ENCODE results near the gene CRTC1.

The CRTC1 gene

DNA sequence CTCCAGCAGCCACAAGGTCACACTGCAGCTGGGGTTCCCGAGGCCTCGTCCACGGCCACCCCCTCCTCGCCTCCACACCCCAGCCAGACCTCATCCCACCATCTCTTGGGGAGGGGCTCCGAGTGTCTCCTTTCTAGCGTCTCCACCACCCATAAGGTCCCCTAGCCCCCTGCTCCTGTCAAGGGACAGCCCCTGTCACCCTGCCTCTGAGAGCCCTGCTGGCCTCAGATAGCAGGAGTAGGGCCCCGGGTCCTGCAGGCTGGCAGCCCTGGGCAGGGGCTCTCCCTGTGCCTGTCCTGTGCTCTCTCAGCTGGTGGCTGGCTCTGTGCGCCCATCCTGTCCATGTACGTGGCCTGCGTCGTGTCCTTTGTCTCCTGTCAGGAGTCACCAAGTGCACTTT, 90.6 kb downstream of the CRTC1 start:
- Histone ChIP-seq H3K36me3 (replicated peaks; ENCODE audit: insufficient read depth, low read length) (no peaks in the 10 kb centered on the region), H3K27ac (ENCODE audit: low read length) (no peak overlapping the region), H4K20me1 (ENCODE audit: insufficient read depth, low read length) (no peaks in the 10 kb centered on the region), H3K9ac (ENCODE audit: low read length) (no peak overlapping the region), H3K4me2 (ENCODE audit: low read depth, low read length) (no peak overlapping the region), H3K9me3 (replicated peaks; ENCODE audit: insufficient read depth, low read length) (no peaks in the 10 kb centered on the region), H3K4me3 (ENCODE audit: low read length) (no peak overlapping the region), H3K79me2 (ENCODE audit: low read length) (no peaks in the 10 kb centered on the region), H3K9me2 (replicated peaks; ENCODE audit: insufficient read depth, low read length) (no peaks in the 10 kb centered on the region), H3K27me3 (replicated peaks; ENCODE audit: insufficient read depth, low read length) (no peaks in the 10 kb centered on the region), H3K4me1 (ENCODE audit: low read length) (peaks cover 10% of the 10 kb centered on the region), H2AFZ (ENCODE audit: low read length) (no peak overlapping the region), H3F3A (ENCODE audit: insufficient read depth, low read length) (no peaks in the 10 kb centered on the region)
- no peak for DNase-seq
- TF ChIP-seq, protein P1, sequence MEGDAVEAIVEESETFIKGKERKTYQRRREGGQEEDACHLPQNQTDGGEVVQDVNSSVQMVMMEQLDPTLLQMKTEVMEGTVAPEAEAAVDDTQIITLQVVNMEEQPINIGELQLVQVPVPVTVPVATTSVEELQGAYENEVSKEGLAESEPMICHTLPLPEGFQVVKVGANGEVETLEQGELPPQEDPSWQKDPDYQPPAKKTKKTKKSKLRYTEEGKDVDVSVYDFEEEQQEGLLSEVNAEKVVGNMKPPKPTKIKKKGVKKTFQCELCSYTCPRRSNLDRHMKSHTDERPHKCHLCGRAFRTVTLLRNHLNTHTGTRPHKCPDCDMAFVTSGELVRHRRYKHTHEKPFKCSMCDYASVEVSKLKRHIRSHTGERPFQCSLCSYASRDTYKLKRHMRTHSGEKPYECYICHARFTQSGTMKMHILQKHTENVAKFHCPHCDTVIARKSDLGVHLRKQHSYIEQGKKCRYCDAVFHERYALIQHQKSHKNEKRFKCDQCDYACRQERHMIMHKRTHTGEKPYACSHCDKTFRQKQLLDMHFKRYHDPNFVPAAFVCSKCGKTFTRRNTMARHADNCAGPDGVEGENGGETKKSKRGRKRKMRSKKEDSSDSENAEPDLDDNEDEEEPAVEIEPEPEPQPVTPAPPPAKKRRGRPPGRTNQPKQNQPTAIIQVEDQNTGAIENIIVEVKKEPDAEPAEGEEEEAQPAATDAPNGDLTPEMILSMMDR (IDR thresholded peaks at IDR 0.05; ENCODE audit: low read length), result no peak
- no peak for TF ChIP-seq EZH2phosphoT487 (IDR thresholded peaks at IDR 0.05; ENCODE audit: low read length)
- no peak for TF ChIP-seq EZH2 (optimal IDR thresholded peaks at IDR 0.05; ENCODE audit: low read depth, low read length)

GRCh38 chr19:18774782-18775444, 91.4 kb downstream of the CRTC1 start:
- Histone ChIP-seq H3K4me3 (ENCODE audit: low read length) (no peak overlapping the region), H3K4me2 (ENCODE audit: low read depth, low read length) (no peak overlapping the region), H3K36me3 (replicated peaks; ENCODE audit: insufficient read depth, low read length) (no peaks in the 10 kb centered on the region), H2AFZ (ENCODE audit: low read length) (no peak overlapping the region), H3K9ac (ENCODE audit: low read length) (no peak overlapping the region), H3K4me1 (ENCODE audit: low read length) (peaks cover 10% of the 10 kb centered on the region), H3K27ac (ENCODE audit: low read length) (no peak overlapping the region), H3K9me2 (replicated peaks; ENCODE audit: insufficient read depth, low read length) (no peaks in the 10 kb centered on the region), H3K9me3 (replicated peaks; ENCODE audit: insufficient read depth, low read length) (no peaks in the 10 kb centered on the region), H4K20me1 (ENCODE audit: insufficient read depth, low read length) (no peaks in the 10 kb centered on the region), H3K79me2 (ENCODE audit: low read length) (no peaks in the 10 kb centered on the region), H3F3A (ENCODE audit: insufficient read depth, low read length) (no peaks in the 10 kb centered on the region), H3K27me3 (replicated peaks; ENCODE audit: insufficient read depth, low read length) (peaks cover 3% of the 10 kb centered on the region; the same call in 1 of the 2 replicates)
- TF ChIP-seq EZH2phosphoT487 (IDR thresholded peaks at IDR 0.05; ENCODE audit: low read length) (no peak), EZH2 (optimal IDR thresholded peaks at IDR 0.05; ENCODE audit: low read depth, low read length) (no peak)
- TF ChIP-seq, protein P1 (IDR thresholded peaks at IDR 0.05; ENCODE audit: low read length), result no peak
- DNase-seq, result no peak

- Histone ChIP-seq H3K27ac (ENCODE audit: low read length) (no peak overlapping the region), H3K79me2 (ENCODE audit: low read length) (no peaks in the 10 kb centered on the region), H4K20me1 (ENCODE audit: insufficient read depth, low read length) (no peaks in the 10 kb centered on the region), H3K4me2 (ENCODE audit: low read depth, low read length) (no peak overlapping the region), H3K4me1 (ENCODE audit: low read length) (peaks cover 10% of the 10 kb centered on the region), H3K9me2 (replicated peaks; ENCODE audit: insufficient read depth, low read length) (no peaks in the 10 kb centered on the region), H3K36me3 (replicated peaks; ENCODE audit: insufficient read depth, low read length) (no peaks in the 10 kb centered on the region), H3K9ac (ENCODE audit: low read length) (no peak overlapping the region), H3K27me3 (replicated peaks; ENCODE audit: insufficient read depth, low read length) (peaks cover 11% of the 10 kb centered on the region), H3K9me3 (replicated peaks; ENCODE audit: insufficient read depth, low read length) (no peaks in the 10 kb centered on the region), H3K4me3 (ENCODE audit: low read length) (no peak overlapping the region), H2AFZ (ENCODE audit: low read length) (no peak overlapping the region), H3F3A (ENCODE audit: insufficient read depth, low read length) (no peaks in the 10 kb centered on the region)
- DNase-seq, result no peak
- TF ChIP-seq EZH2 (optimal IDR thresholded peaks at IDR 0.05; ENCODE audit: low read depth, low read length), result no peak
These were observed 92.3 kb downstream of the CRTC1 start for GRCh38 chr19:18775586-18776287.

DNA sequence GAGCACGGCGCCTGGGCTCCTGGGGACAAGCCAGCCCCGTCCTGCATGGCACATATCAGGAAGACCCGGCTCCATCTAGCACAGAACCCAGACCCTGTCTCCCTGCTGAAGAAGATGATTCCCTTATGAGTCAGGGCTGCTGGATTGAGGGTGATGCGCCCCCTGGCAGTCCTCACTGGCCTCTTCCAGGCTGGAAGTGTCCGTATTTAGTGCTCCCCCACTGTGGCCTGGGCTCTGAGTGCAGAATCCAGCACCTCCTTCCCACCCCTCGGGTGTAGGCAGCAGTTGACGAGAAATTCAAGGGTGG, 92.8 kb downstream of the CRTC1 start:
- Histone ChIP-seq H3K9me3 (replicated peaks; ENCODE audit: insufficient read depth, low read length) (no peaks in the 10 kb centered on the region), H3K79me2 (ENCODE audit: low read length) (no peaks in the 10 kb centered on the region), H3F3A (ENCODE audit: insufficient read depth, low read length) (no peaks in the 10 kb centered on the region), H3K27ac (ENCODE audit: low read length) (no peak overlapping the region), H4K20me1 (ENCODE audit: insufficient read depth, low read length) (no peaks in the 10 kb centered on the region), H3K4me3 (ENCODE audit: low read length) (no peak overlapping the region), H3K27me3 (replicated peaks; ENCODE audit: insufficient read depth, low read length) (peaks cover 13% of the 10 kb centered on the region), H2AFZ (ENCODE audit: low read length) (no peak overlapping the region), H3K4me1 (ENCODE audit: low read length) (peaks cover 10% of the 10 kb centered on the region), H3K9me2 (replicated peaks; ENCODE audit: insufficient read depth, low read length) (no peaks in the 10 kb centered on the region), H3K9ac (ENCODE audit: low read length) (no peak overlapping the region), H3K4me2 (ENCODE audit: low read depth, low read length) (no peak overlapping the region), H3K36me3 (replicated peaks; ENCODE audit: insufficient read depth, low read length) (no peaks in the 10 kb centered on the region)
- TF ChIP-seq, protein P1 (IDR thresholded peaks at IDR 0.05; ENCODE audit: low read length), result no peak
- TF ChIP-seq EZH2 (optimal IDR thresholded peaks at IDR 0.05; ENCODE audit: low read depth, low read length) (no peak), EZH2phosphoT487 (IDR thresholded peaks at IDR 0.05; ENCODE audit: low read length) (no peak)
- no peak for DNase-seq

All from MM.1S (cell line).